Mesodermal cell (in vitro differentiated cells): ENCODE results near the gene CELF2.

Experiments used
- H3K27ac ChIP-seq: 2 replicates; pipeline ENCODE4 v1.7.0; 2013; ENCODE audit warnings: mild to moderate bottlenecking, low read depth, low read length, moderate library complexity; ENCODE audit not compliant: severe bottlenecking
- H3K36me3 ChIP-seq: 2 replicates; pipeline ENCODE4 v1.7.1; 2013; ENCODE audit warnings: mild to moderate bottlenecking, low read length, moderate library complexity; ENCODE audit not compliant: control insufficient read depth, insufficient read depth
- H3K4me1 ChIP-seq: one replicate; pipeline ENCODE4 v1.7.1; 2013; ENCODE audit warnings: mild to moderate bottlenecking, low read length; ENCODE audit not compliant: insufficient read depth, control insufficient read depth, poor library complexity, severe bottlenecking
- H3K4me3 ChIP-seq: 2 replicates; pipeline ENCODE4 v1.7.0; 2013; ENCODE audit warnings: low read length, control low read depth, mild to moderate bottlenecking; ENCODE audit not compliant: insufficient read depth, poor library complexity, severe bottlenecking; ENCODE audit errors: extremely low read depth
- H3K9me3 ChIP-seq: 2 replicates; pipeline ENCODE4 v1.7.1; 2013; ENCODE audit warnings: mild to moderate bottlenecking, low read length, moderate library complexity; ENCODE audit not compliant: control insufficient read depth
- WGBS, 2 experiments: methylation state at CpG; one replicate each; pipeline ENCODE4 v1.1.5; 2013; ENCODE audit warnings: missing lambda C conversion rate in 2 of 2; ENCODE audit not compliant: insufficient coverage in 2 of 2; 5-methylcytosine and 5-hydroxymethylcytosine counted together

The CELF2 gene

DNA sequence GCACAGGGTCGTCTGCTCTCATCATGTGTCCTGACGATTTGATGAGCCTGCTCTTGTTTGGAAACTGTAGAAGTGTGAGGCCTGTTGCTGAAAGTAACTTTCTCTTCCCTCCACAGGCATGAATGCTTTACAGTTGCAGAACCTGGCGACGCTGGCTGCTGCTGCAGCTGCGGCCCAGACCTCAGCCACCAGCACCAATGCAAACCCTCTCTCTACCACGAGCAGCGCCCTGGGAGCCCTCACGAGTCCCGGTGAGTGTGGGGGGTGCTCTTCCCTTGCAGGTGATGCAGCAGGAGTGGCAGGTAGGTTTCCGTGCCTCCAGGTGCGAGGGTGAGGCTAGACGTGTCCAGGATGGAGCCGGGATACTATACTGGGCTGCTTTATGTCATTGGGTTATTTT is 270.6 kb downstream of the CELF2 start:
- Histone ChIP-seq H3K4me1 (no peaks in the 10 kb centered on the region), H3K4me3 (no peak overlapping the region), H3K9me3 (no peaks in the 10 kb centered on the region), H3K27ac (no peak overlapping the region), H3K36me3 (no peaks in the 10 kb centered on the region)
- 92 to 100% methylated on average over 8 to 9 of the region's 13 CpGs for WGBS, 2 experiments

DNA sequence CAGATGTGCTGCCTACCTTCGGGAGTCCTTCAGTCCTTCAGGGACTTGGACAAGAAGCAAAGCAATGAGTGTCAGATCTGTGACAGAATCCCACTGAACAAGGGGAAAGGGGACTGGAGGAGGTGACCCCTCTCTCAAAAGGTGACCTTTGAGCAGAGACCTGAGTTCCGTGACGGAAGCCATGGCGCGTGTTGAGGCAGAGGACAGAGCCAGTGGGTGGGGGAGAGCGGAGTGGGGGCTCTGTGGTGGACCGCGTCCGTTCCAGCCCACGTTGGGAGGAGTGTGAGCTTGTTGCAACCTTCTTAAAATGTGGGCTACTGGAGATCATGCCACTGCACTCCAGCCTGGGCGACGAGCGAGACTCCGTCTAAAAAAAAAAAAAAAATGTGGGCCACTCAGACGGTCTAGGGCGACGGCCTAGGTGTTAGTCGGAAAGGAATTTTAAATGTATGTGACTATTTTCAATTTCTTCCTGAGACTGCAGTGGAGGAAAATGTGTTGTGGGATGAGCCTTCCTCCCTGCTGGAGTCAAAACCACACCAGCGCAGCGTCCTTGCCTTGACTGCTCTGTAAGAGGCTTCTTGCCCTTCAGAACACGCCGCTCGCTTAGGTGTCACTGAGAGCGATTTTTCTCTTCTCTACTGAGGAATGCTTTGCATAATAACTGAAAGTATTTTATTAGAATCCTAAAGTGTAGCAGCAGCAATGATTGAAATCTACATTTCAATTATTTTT is 272.7 kb downstream of the CELF2 start:
- WGBS, 2 experiments = 92 to 96% methylated on average over 12 to 17 of the region's 24 CpGs
- Histone ChIP-seq H3K4me1 (no peaks in the 10 kb centered on the region), H3K4me3 (no peak overlapping the region), H3K27ac (no peak overlapping the region), H3K9me3 (no peaks in the 10 kb centered on the region), H3K36me3 (no peaks in the 10 kb centered on the region)

DNA sequence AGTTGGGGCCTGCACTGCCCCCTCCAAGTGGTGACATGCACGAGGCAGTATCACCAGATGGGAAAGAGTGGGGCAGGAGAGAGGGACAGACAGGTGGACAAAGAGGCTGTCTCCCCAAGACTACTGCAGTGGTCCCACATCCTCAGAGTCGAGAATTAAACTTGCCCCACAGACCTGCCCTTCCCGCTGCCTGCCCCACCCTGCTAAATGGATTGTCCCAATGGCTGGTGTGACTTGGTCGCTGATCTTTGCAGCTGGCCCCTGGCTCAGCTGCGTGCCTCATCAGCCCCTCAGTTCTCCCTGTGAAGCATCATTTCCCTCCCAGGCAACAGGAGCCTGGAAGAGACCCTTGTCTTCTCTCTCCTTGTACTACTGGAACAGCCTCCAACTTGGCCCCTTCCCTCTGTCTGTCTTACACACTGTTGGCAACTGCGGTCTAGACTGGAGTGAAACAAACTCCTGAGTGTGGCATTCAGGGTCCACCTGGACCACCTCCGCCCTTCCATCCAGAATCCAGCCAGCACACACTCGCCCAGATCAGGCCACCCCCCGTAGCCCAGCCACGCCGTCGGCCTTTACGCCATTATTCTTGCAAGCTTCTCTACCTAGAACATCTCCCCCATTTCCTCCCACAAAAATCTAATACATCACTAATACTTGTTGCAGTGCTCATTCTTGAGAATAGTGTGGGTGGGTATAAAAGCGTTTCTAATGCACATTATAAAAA is 275.1 kb downstream of the CELF2 start:
- WGBS, 2 experiments = 89 to 94% methylated on average over 7 to 8 of the region's 14 CpGs
- H3K36me3 ChIP-seq = peaks cover 7% of the 10 kb centered on the region
- H3K4me1 ChIP-seq = no peaks in the 10 kb centered on the region
- no peak overlapping the region for H3K4me3 ChIP-seq
- H3K27ac ChIP-seq = no peak overlapping the region
- no peaks in the 10 kb centered on the region for H3K9me3 ChIP-seq

DNA sequence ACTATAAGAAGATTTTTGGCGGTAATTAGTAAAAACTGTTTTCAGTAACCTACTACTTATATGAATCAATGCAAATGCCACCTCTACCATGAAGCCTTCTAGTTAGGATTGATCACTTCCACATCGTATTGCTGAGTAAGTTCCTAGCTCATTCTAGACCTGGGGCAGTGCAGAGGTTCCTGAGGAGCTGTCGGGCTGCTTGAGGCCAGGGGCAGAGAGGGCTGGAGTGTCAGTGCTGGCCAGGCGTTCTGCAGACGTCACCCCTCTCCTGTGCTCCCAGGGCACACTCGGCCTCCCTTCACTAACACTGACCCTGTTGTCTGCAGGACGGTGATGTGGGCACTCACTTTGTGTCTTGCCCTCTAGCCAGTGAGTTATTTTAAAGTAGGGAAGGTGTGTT is 275.7 kb downstream of the CELF2 start:
- Histone ChIP-seq H3K4me1 (no peaks in the 10 kb centered on the region), H3K36me3 (peaks cover 7% of the 10 kb centered on the region), H3K4me3 (no peak overlapping the region), H3K27ac (no peak overlapping the region), H3K9me3 (no peaks in the 10 kb centered on the region)
- WGBS, 2 experiments = 94 to 95% methylated on average over 4 of the region's 7 CpGs

DNA sequence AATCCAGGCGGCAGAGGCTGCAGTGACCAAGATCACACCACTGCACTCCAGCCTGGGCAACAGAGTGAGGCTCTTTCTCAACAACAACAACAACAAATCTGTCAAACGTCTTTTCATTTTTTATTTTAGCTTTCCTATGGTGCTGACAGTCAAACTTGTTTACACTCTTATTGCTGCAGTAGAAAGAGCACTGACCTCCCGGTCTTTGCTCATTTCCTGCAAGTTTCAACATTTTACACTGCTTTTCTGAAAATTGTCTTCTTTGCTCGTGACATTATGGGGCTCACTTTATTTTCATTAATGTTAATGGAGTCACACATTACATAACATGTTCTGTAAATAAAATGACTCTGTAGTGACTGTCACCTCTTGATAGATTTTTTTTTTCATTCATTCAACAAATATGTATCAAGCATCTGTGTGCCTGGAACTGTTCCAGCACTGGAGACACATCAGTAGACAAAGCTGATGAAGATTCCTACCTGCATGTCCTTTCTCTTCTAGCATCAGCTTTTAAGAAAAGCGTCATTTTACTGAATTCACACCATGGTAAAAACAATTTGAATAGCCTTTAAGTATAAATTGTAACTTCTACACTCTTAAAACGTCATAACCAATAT is 277.3 kb downstream of the CELF2 start:
- Histone ChIP-seq H3K27ac (no peak overlapping the region), H3K9me3 (no peaks in the 10 kb centered on the region), H3K4me1 (no peaks in the 10 kb centered on the region), H3K4me3 (no peak overlapping the region), H3K36me3 (peaks cover 7% of the 10 kb centered on the region)
- 88 to 91% methylated on average over 3 of the region's 6 CpGs for WGBS, 2 experiments

DNA sequence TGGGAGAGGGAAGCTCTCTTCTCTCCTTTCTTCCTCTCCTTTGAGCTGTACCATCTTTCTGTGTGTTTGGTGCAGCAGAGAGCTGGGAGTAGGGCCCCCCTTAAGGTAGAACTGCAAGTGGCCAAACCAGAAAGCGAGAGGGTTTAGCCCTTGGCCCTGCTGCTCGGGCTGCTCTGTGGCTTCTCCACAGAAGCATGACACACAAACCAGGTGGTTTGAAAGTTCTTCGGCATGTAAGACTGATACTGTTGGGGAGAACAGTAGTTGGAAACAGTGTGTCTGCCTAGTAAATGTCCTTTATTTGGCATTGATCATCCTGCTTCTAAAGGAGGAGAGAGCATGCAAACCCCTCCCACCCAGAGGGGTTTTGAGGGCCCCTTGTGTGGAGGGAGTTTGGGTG is 277.8 kb downstream of the CELF2 start:
- Histone ChIP-seq H3K27ac (no peak overlapping the region), H3K4me1 (no peaks in the 10 kb centered on the region), H3K4me3 (no peak overlapping the region), H3K9me3 (no peaks in the 10 kb centered on the region), H3K36me3 (peaks cover 10% of the 10 kb centered on the region)
- WGBS, 2 experiments = 86 to 100% methylated on average over 1 to 2 of the region's 3 CpGs

DNA sequence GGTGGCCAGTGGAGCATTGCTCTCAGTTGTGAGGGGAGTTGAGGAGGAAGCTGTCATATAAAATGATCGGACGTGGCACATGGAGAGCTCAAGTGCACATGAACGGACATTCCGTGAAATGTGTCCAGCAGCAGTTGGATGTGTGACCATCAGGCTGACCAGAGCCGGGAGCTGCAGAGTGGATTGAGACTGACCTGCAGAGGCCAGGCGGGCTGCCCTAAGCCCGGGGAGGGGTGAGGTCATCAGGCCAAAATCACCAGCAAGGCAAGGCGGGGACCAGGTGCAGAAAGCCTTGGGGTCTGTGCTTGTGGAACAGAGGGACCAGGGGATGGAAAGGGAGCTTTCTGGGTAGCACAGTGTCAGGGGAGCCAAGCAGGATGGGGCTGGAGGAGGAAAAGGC is 279.5 kb downstream of the CELF2 start:
- no peaks in the 10 kb centered on the region for H3K9me3 ChIP-seq
- H3K36me3 ChIP-seq = peaks cover 12% of the 10 kb centered on the region
- 93 to 99% methylated on average over 8 of the region's 8 CpGs for WGBS, 2 experiments
- H3K4me1 ChIP-seq = no peaks in the 10 kb centered on the region
- H3K27ac ChIP-seq = no peak overlapping the region
- no peak overlapping the region for H3K4me3 ChIP-seq

DNA sequence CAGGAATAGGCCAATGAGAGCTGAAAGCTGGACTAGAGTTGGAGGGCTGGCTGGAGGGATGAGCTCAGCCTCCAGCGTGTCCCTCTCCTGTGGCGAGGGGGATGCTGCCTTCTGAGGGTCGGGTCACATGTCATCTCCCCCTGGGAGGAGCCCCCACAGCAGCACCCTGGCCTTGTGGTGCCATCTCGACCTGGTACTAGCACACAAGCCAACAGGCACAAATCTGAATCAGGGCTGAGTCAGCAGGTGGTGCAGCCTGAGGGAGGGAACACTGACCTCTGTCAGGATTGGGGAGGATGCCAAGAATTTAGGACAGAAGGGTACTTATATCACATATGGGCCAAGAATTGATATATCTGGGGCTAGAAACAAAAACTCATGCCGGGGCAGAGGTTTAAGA is 280.4 kb downstream of the CELF2 start:
- Histone ChIP-seq H3K4me3 (no peak overlapping the region), H3K4me1 (no peaks in the 10 kb centered on the region), H3K36me3 (peaks cover 18% of the 10 kb centered on the region), H3K27ac (no peak overlapping the region), H3K9me3 (no peaks in the 10 kb centered on the region)
- 86 to 100% methylated on average over 2 to 4 of the region's 5 CpGs for WGBS, 2 experiments

DNA sequence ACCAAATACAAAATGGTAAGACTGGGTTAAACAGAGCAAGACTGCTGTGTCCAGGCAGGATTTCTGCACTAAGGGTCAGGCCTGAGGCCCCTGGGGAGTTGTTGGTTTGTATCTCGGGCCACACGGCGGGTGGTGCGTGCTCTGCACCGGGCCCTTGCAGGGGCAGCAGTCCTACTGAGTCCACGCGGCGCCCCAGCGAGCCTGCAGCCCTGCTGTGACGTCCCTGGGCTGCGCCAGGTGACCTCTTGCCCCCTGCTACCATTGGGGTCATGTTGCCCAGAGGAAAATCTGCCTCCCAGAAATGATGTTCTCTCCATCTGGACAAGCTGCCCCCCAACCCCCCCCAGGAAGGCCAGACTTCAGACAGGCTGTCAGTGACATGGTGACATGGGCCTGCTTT is 281.5 kb downstream of the CELF2 start:
- Histone ChIP-seq H3K4me3 (no peak overlapping the region), H3K9me3 (peaks cover 5% of the 10 kb centered on the region), H3K27ac (no peak overlapping the region), H3K36me3 (peaks cover 23% of the 10 kb centered on the region), H3K4me1 (no peaks in the 10 kb centered on the region)
- WGBS, 2 experiments = 93 to 96% methylated on average over 8 to 10 of the region's 11 CpGs

DNA sequence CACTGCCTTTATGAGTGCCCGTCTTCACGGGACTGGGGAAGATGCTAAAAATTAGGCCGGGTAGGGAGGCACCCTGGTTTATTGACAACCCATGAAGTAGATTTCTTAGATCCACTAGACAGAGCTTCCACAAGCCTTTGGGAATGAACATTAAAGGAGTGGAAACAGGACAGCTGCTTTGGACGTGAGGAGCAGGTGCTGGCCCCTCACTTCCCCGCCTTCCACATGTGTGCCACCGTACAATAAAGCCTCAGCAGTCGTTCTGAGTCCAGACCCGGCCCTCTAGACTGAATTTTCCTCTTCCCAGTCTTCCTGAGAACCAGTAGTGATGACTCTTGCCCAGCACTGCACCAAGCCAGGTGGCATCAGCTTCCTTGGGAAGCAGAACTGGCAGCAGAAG is 282.4 kb downstream of the CELF2 start:
- Histone ChIP-seq H3K27ac (no peak overlapping the region), H3K36me3 (peaks cover 30% of the 10 kb centered on the region), H3K9me3 (peaks cover 6% of the 10 kb centered on the region), H3K4me3 (no peak overlapping the region), H3K4me1 (no peaks in the 10 kb centered on the region)
- WGBS, 2 experiments = 89 to 97% methylated on average over 8 of the region's 8 CpGs

DNA sequence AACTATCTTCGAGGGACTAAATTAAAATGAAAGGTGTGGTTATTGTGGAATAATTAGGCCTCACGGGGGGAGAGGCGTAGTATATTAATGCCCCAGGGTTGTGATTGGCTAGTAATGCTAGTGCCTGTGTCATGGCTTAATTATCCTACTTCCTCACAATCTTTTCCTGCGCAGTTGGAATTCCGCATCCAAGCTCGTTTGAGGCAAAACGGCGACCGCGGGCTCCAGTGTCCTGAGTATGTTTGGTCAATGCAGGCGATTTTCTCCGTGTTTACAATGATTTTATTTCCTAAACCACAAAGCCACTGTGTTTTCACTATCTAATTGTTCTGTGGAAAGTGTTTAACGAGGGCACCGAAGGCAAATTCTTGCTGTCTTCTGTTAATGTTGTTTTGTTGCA is 282.9 kb downstream of the CELF2 start:
- WGBS, 2 experiments = 72 to 100% methylated on average over 6 to 7 of the region's 14 CpGs
- H3K27ac ChIP-seq = no peak overlapping the region
- H3K9me3 ChIP-seq = peaks cover 6% of the 10 kb centered on the region
- H3K4me1 ChIP-seq = no peaks in the 10 kb centered on the region
- H3K4me3 ChIP-seq = no peak overlapping the region
- peaks cover 30% of the 10 kb centered on the region for H3K36me3 ChIP-seq
